Measurements from ENCODE around the gene MECP2.

MECP2 gene

DNA sequence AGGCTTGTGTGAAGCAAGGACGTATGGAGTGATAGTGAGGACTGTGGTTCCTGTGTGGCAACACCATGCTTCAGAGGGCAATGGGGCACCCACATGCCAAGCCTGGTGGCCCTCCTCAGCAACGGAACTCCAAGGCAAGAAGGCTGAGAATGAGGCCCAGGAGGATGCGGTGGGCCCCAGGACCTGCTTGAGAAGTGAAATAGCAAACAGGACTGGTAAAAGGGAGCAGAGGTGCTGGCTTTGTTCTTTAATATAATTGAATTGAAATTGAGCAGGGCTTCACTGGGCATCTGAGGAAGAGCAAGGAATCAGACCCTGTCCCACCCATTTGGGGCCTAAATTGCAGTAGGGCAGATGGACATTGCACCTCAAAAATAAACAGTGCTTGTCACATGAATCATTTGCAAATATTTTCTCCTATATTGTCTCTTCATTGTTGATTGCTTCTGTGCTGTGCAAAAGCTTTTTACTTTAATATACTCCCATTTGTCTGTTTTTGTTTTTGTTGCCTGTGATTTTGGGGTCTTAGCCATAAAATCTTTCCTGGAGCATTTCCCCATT, 122.7 kb downstream of the MECP2 start:
- DNase-seq (ENCODE audit: low read depth in 1 of 2, low spot score in 1 of 2), result peak in 1 of 2 experiments; percentile 75
- Histone ChIP-seq H3K27me3 (ENCODE audit: insufficient read depth, poor library complexity, severe bottlenecking) (no peaks in the 10 kb centered on the region), H3K4me3 (replicated peaks; ENCODE audit: insufficient read depth, low read length) (no peak overlapping the region), H3K27ac (replicated peaks) (peak overlapping the region; percentile 97)
- TF ChIP-seq POLR2AphosphoS5 (IDR thresholded peaks at IDR 0.05; ENCODE audit: low read depth) (peak; percentile 52; the same call in 1 of the 2 replicates), GABPA (IDR thresholded peaks at IDR 0.05; ENCODE audit: low read depth) (no peak), REST (IDR thresholded peaks at IDR 0.05; ENCODE audit: insufficient replicate concordance, low read depth) (no peak), SPI1 (IDR thresholded peaks at IDR 0.05; ENCODE audit: borderline replicate concordance, low read depth) (no peak), CTCF (IDR thresholded peaks at IDR 0.05; ENCODE audit: insufficient read depth, low read length) (no peak)

DNA sequence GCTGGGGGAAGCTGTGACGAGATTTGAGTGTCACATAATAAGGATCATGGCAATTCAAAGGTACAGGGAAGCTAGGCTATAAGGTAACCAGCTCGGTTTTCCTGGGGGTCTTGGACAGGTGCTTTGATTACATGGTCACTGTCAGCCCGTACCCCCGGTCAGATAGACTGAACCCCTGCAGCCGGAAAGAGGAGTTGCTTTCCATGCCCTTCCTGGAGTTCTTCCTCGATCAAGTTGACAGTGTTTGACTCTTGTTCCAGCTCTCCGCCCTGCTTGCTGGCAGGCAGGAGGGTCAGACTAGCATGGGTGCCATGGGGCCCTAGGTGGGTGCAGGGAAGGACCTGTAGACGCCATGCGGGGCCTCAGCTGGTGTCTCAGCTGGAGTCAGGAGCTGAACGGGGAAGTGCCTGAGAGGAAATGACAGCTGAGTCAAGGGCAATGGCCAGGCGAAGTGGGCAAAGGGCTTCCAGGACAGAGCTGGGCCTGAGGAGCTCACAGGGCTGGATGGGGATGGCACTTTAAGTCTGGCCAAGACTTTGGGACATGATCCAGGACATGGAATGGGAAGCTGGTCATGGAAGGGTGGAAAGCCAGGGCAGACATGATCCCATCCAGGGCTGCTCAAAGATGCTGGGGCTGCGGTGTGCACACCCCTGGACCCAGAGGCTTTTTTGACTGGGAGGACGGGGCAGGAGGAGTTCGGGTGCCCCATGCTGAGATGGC, 123.4 kb downstream of the MECP2 start:
- peak in 1 of 2 experiments; percentile 54 for DNase-seq (ENCODE audit: low read depth in 1 of 2, low spot score in 1 of 2)
- Histone ChIP-seq H3K4me3 (replicated peaks; ENCODE audit: insufficient read depth, low read length) (no peak overlapping the region; the same call in 1 of the 2 replicates), H3K27me3 (ENCODE audit: insufficient read depth, poor library complexity, severe bottlenecking) (no peaks in the 10 kb centered on the region), H3K27ac (replicated peaks) (peak overlapping the region; percentile 97)
- TF ChIP-seq REST (IDR thresholded peaks at IDR 0.05; ENCODE audit: insufficient replicate concordance, low read depth) (no peak), GABPA (IDR thresholded peaks at IDR 0.05; ENCODE audit: low read depth) (no peak), POLR2AphosphoS5 (IDR thresholded peaks at IDR 0.05; ENCODE audit: low read depth) (no peak), CTCF (IDR thresholded peaks at IDR 0.05; ENCODE audit: insufficient read depth, low read length) (no peak), SPI1 (IDR thresholded peaks at IDR 0.05; ENCODE audit: borderline replicate concordance, low read depth) (peak; percentile 76)

DNA sequence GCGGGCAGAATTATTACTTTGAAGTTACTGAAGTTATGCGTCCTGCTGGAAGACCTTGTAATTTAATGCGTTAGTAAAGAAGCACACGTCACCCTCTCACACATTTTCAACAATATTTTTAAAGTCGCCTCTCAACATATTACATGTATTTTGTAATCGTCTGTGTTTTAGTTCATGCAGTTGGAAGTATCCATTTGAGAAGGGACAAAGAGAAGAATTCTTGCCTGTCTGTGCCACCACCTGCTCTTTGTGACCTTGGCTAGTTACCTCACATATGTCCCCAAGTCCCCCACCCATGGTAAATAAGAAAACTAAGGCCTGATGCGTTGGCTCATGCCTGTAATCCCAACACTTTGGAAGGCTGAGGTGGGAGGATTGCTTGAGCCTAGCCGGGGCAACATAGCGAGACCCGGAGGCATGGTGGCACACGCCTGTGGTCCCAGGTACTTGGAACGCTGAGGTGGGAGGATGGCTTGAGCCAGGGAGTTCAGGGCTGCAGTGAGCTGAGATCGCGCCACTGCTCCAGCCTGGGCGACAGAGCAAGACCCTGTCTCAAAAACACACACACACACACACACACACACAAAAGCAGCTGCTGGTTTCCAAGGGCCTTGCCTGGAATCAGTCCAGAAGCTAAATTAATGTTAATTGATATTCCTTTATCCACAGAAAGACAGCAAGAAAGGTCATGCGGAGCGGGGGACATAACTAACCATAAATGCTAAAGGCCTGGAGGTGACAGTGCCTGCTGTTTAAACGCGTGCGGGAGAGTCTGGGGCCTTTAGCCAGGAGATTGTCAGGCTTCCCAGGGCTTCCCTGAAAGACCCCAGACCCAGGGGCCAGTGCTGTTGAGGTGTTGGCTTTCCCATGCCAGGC, 124.2 kb downstream of the MECP2 start:
- Histone ChIP-seq H3K27ac (replicated peaks) (peak overlapping the region; percentile 97), H3K27me3 (ENCODE audit: insufficient read depth, poor library complexity, severe bottlenecking) (no peaks in the 10 kb centered on the region), H3K4me3 (replicated peaks; ENCODE audit: insufficient read depth, low read length) (peak overlapping the region; percentile 41)
- TF ChIP-seq SPI1 (IDR thresholded peaks at IDR 0.05; ENCODE audit: borderline replicate concordance, low read depth), result no peak
- no peak for TF ChIP-seq CTCF (IDR thresholded peaks at IDR 0.05; ENCODE audit: insufficient read depth, low read length)
- TF ChIP-seq POLR2AphosphoS5 (IDR thresholded peaks at IDR 0.05; ENCODE audit: low read depth), result peak; percentile 62
- no peak for TF ChIP-seq REST (IDR thresholded peaks at IDR 0.05; ENCODE audit: insufficient replicate concordance, low read depth)
- TF ChIP-seq GABPA (IDR thresholded peaks at IDR 0.05; ENCODE audit: low read depth), result no peak
- no peak for DNase-seq (ENCODE audit: low read depth in 1 of 2, low spot score in 1 of 2)
